Prostate gland (tissue), 2 donors: Measurements from ENCODE around the gene GAB4. TPM values are rescaled to one million over a fixed set of nuclear protein-coding genes. Genes with fewer than 3 reads are reported as not detected.
"Not testable (repeated sequence)": the region's sequence is repeated elsewhere in the genome, so short reads cannot be mapped to it uniquely, and the experiment has no call there.

Experiments used
- DNase-seq: peaks from one replicate; pipeline ENCODE4 v3.0.0-alpha.2; 2019; ENCODE audit warnings: low spot score
- H3K27ac ChIP-seq, 2 donors: fragments of 200-600 bp; sonication (generic); 2 replicates each; pipeline ENCODE4 v1.5.1; 2017 to 2019
- H3K27me3 ChIP-seq: fragments of 200-600 bp; sonication (generic); replicated peaks from 2 replicates; pipeline ENCODE4 v1.5.1; 2019; ENCODE audit not compliant: insufficient read depth
- H3K36me3 ChIP-seq, 2 donors: fragments of 200-600 bp; sonication (generic); 1 replicate in 1 of 2; 2 replicates in 1 of 2; pipeline versions ENCODE4 v1.5.1 to v1.8.1; 2017 to 2019
- H3K4me1 ChIP-seq: fragments of 200-600 bp; sonication (generic); replicated peaks from 2 replicates; pipeline ENCODE4 v1.5.1; 2019
- H3K4me3 ChIP-seq, 2 donors: fragments of 200-600 bp; sonication (generic); 2 replicates each; pipeline ENCODE4 v1.5.1; 2017 to 2019
- H3K9me3 ChIP-seq: fragments of 200-600 bp; sonication (generic); 2 replicates; pipeline ENCODE4 v1.5.1; 2017
- CTCF ChIP-seq, 4 experiments: fragments of 200-600 bp in 2 of 4; fragments of 450-650 bp in 2 of 4; sonication (generic) in 2 of 4; IDR thresholded peaks; 1 replicate in 3 of 4; 2 replicates in 1 of 4; pipeline ENCODE4 v1.5.1; 2016 to 2019; ENCODE audit warnings: antibody characterized with exemption in 4 of 4, mild to moderate bottlenecking in 2 of 4, moderate library complexity in 2 of 4
- POLR2A ChIP-seq: fragments of 450-650 bp; IDR thresholded peaks from one replicate; pipeline ENCODE4 v1.6.1; 2016; ENCODE audit warnings: antibody characterized with exemption, mild to moderate bottlenecking
- POLR2AphosphoS5 ChIP-seq: sonication (generic); formaldehyde crosslinking; IDR thresholded peaks from one replicate; pipeline ENCODE4 v1.6.1; 2017; ENCODE audit warnings: antibody characterized with exemption
- WGBS: methylation state at CpG from one replicate; pipeline ENCODE4 v1.1.5; 2018; 5-methylcytosine and 5-hydroxymethylcytosine counted together
- intact Hi-C: fragments of 100-400 bp; cut with DNase I; formaldehyde crosslinking; loops from one replicate; pipeline ENCODE4 v1.14.2; 2022
- total RNA-seq, 2 donors: library from RNA; depleted of rRNA; stranded (reverse); fragments of >200 nt; gene quantifications; one replicate each; pipeline ENCODE4 v1.1.0, GENCODE V29; 2016

Gene GAB4
- total RNA-seq, 2 donors from 2014 or later: 3.4 TPM; not detected in 1

- DNase-seq: no peak
- Histone ChIP-seq H3K27ac (no peak overlapping the region), H3K4me1 (no peaks in the 10 kb centered on the region), H3K36me3 (no peaks in the 10 kb centered on the region), H3K4me3 (no peak overlapping the region), H3K9me3 (no peaks in the 10 kb centered on the region), H3K27me3 (no peaks in the 10 kb centered on the region)
- WGBS: 71% methylated on average over 5 of the region's 5 CpGs
- no peak for TF ChIP-seq POLR2A
- TF ChIP-seq POLR2AphosphoS5: no peak
- TF ChIP-seq CTCF (IDR thresholded peaks at IDR 0.05): no peak
- intact Hi-C loops: no loop called here
Observed at GRCh38 chr22:17046566-17047348, 38.7 kb upstream of the GAB4 start.

GRCh38 chr22:17043521-17043920 lies 35.5 kb upstream of the GAB4 start:
- no peaks in the 10 kb centered on the region for H3K9me3 ChIP-seq
- H3K4me1 ChIP-seq: no peaks in the 10 kb centered on the region
- TF ChIP-seq CTCF (IDR thresholded peaks at IDR 0.05) (no peak), POLR2A (no peak), POLR2AphosphoS5 (no peak)
- DNase-seq: no peak
- intact Hi-C loops: no loop called here
- H3K4me3 ChIP-seq: no peak overlapping the region
- no peaks in the 10 kb centered on the region for H3K36me3 ChIP-seq
- no peak overlapping the region for H3K27ac ChIP-seq
- no peaks in the 10 kb centered on the region for H3K27me3 ChIP-seq

- H3K4me1 ChIP-seq, H3K27me3 ChIP-seq, H3K36me3 ChIP-seq, H3K27ac ChIP-seq, DNase-seq, H3K9me3 ChIP-seq, intact Hi-C loops: not testable (repeated sequence)
- H3K4me3 ChIP-seq: peak overlapping the region; percentile 24 to 27
- WGBS: 49% methylated on average over 28 of the region's 56 CpGs
Observed at GRCh38 chr22:17036842-17037711, 29.1 kb upstream of the GAB4 start.

GRCh38 chr22:17035976-17036841 lies 28.2 kb upstream of the GAB4 start:
- H3K27ac ChIP-seq, H3K36me3 ChIP-seq, intact Hi-C loops, H3K9me3 ChIP-seq, H3K4me1 ChIP-seq, DNase-seq, H3K27me3 ChIP-seq: not testable (repeated sequence)
- 26% methylated on average over 48 of the region's 56 CpGs for WGBS
- H3K4me3 ChIP-seq: peak overlapping the region; percentile 5 to 14

GRCh38 chr22:17035246-17035645 lies 27.2 kb upstream of the GAB4 start:
- H3K36me3 ChIP-seq: no peaks in the 10 kb centered on the region
- H3K27ac ChIP-seq: no peak overlapping the region
- peak; percentile 48 for DNase-seq
- H3K4me1 ChIP-seq: no peaks in the 10 kb centered on the region
- WGBS: 26% methylated on average over 4 of the region's 4 CpGs
- TF ChIP-seq CTCF (IDR thresholded peaks at IDR 0.05) (no peak), POLR2AphosphoS5 (peak; percentile 15)
- H3K27me3 ChIP-seq: no peaks in the 10 kb centered on the region
- no peak overlapping the region for H3K4me3 ChIP-seq
- no peaks in the 10 kb centered on the region for H3K9me3 ChIP-seq
- intact Hi-C loops: no loop called here

- WGBS: 97% methylated on average over 2 of the region's 2 CpGs
- H3K4me1 ChIP-seq, H3K27me3 ChIP-seq, DNase-seq, H3K4me3 ChIP-seq, intact Hi-C loops, H3K9me3 ChIP-seq, H3K36me3 ChIP-seq, H3K27ac ChIP-seq: not testable (repeated sequence)
Observed at GRCh38 chr22:17034532-17034931, 26.5 kb upstream of the GAB4 start.

- DNase-seq, H3K9me3 ChIP-seq, H3K27ac ChIP-seq, H3K4me1 ChIP-seq, H3K4me3 ChIP-seq, H3K27me3 ChIP-seq, intact Hi-C loops, H3K36me3 ChIP-seq: not testable (repeated sequence)
- 78% methylated on average over 2 of the region's 2 CpGs for WGBS
Observed at GRCh38 chr22:17032277-17032676, 24.3 kb upstream of the GAB4 start.

GRCh38 chr22:17024380-17024779 lies 16.4 kb upstream of the GAB4 start:
- WGBS: 74% methylated on average over 5 of the region's 5 CpGs
- DNase-seq, H3K27ac ChIP-seq, H3K4me3 ChIP-seq, H3K4me1 ChIP-seq, H3K27me3 ChIP-seq, H3K9me3 ChIP-seq, H3K36me3 ChIP-seq, intact Hi-C loops: not testable (repeated sequence)
